ENCODE data around the gene ZNRF1.

GRCh38 chr16:74991593-74992403 is 7.0 kb upstream of the ZNRF1 start:
- TF ChIP-seq BHLHE40 (IDR thresholded peaks at IDR 0.05; ENCODE audit: low read depth, low read length) (no peak), CTCF (conservative IDR thresholded peaks at IDR 0.05; ENCODE audit: low read depth, low read length) (no peak), POLR2A (IDR thresholded peaks at IDR 0.05; ENCODE audit: low read depth, low read length) (no peak), MXI1 (IDR thresholded peaks at IDR 0.05; ENCODE audit: borderline replicate concordance, low read depth, low read length) (no peak), RCOR1 (IDR thresholded peaks at IDR 0.05; ENCODE audit: insufficient replicate concordance, low read length) (no peak), SMC3 (IDR thresholded peaks at IDR 0.05; ENCODE audit: low read depth, low read length) (no peak), NFE2L2 (IDR thresholded peaks at IDR 0.05; ENCODE audit: low read depth, low read length) (no peak), MAFK (IDR thresholded peaks at IDR 0.05; ENCODE audit: low read depth, low read length) (no peak), RAD21 (IDR thresholded peaks at IDR 0.05; ENCODE audit: low read length) (no peak), CEBPB (IDR thresholded peaks at IDR 0.05; ENCODE audit: low read depth, low read length) (no peak)
- TF ChIP-seq, protein P1, sequence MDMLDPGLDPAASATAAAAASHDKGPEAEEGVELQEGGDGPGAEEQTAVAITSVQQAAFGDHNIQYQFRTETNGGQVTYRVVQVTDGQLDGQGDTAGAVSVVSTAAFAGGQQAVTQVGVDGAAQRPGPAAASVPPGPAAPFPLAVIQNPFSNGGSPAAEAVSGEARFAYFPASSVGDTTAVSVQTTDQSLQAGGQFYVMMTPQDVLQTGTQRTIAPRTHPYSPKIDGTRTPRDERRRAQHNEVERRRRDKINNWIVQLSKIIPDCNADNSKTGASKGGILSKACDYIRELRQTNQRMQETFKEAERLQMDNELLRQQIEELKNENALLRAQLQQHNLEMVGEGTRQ (IDR thresholded peaks at IDR 0.05; ENCODE audit: low read depth, low read length): no peak
- TF ChIP-seq, protein P2, sequence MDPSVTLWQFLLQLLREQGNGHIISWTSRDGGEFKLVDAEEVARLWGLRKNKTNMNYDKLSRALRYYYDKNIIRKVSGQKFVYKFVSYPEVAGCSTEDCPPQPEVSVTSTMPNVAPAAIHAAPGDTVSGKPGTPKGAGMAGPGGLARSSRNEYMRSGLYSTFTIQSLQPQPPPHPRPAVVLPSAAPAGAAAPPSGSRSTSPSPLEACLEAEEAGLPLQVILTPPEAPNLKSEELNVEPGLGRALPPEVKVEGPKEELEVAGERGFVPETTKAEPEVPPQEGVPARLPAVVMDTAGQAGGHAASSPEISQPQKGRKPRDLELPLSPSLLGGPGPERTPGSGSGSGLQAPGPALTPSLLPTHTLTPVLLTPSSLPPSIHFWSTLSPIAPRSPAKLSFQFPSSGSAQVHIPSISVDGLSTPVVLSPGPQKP (IDR thresholded peaks at IDR 0.05; ENCODE audit: borderline replicate concordance, low read depth, low read length): no peak
